Measurements from ENCODE around the gene MTMR2. TPM values are rescaled to one million over a fixed set of nuclear protein-coding genes. Genes with fewer than 3 reads are reported as not detected.

Gene MTMR2
- polyA plus RNA-seq, 3 donors: 1.9 to 5.1 (median 2.6) TPM

GRCh38 chr11:95884376-95884775 is 39.5 kb downstream of the MTMR2 start:
- no peak overlapping the region for H3K27ac Mint-ChIP-seq
- peaks cover 11 to 13% of the 10 kb centered on the region in 2 donors for H3K36me3 Mint-ChIP-seq

GRCh38 chr11:95883381-95883780 is 40.5 kb downstream of the MTMR2 start:
- no peaks in the 10 kb centered on the region for H3K9me3 ChIP-seq (replicated peaks in 1 of 2; ENCODE audit: control insufficient read depth in 1 of 2, insufficient read depth in 1 of 2, low read length in 2 of 2)
- Mint-ChIP-seq H3K27ac (no peak overlapping the region), H3K4me3 (no peak overlapping the region), H3K27me3 (ENCODE audit: low read depth in 3 of 3) (peaks cover 0 to 1% (median 0%) of the 10 kb centered on the region in 3 donors), H3K4me1 (no peaks in the 10 kb centered on the region), H3K36me3 (peaks cover 11 to 13% of the 10 kb centered on the region in 2 donors), H3K9me3 (no peaks in the 10 kb centered on the region)
- no peak for TF ChIP-seq CTCF (IDR thresholded peaks at IDR 0.05)
- no peak for DNase-seq
- H3K4me2 ChIP-seq (replicated peaks; ENCODE audit: extremely low read depth, low read length, poor library complexity, severe bottlenecking): no peak overlapping the region
- no peak overlapping the region for H2AFZ ChIP-seq (ENCODE audit: insufficient read depth, low read depth, low read length, poor library complexity, severe bottlenecking)
- H3K4me3 ChIP-seq (replicated peaks in 1 of 3; ENCODE audit: low read depth in 2 of 3, low read length in 3 of 3): no peak overlapping the region
- intact Hi-C loops (cut with micrococcal nuclease): no loop called here
- H4K20me1 ChIP-seq (ENCODE audit: insufficient read depth, low read length): no peaks in the 10 kb centered on the region
- H3K9ac ChIP-seq (ENCODE audit: insufficient read depth, low read length, poor library complexity, severe bottlenecking): no peak overlapping the region
- 100% methylated on average over 1 of the region's 1 CpG for WGBS (ENCODE audit: insufficient coverage)
- H3K36me3 ChIP-seq (replicated peaks in 1 of 2; ENCODE audit: control insufficient read depth in 1 of 2, insufficient read depth in 2 of 2, low read length in 2 of 2): peaks cover 0 to 10% of the 10 kb centered on the region in 2 donors
- no peaks in the 10 kb centered on the region for H3K79me2 ChIP-seq (ENCODE audit: insufficient read depth, low read length)
- no peaks in the 10 kb centered on the region for H3K4me1 ChIP-seq (ENCODE audit: control insufficient read depth in 1 of 2, insufficient read depth in 2 of 2, low read length in 2 of 2)
- no peak overlapping the region for H3K27ac ChIP-seq (ENCODE audit: low read depth in 1 of 2, low read length in 2 of 2)
- H3K27me3 ChIP-seq (ENCODE audit: control insufficient read depth in 2 of 2, insufficient read depth in 2 of 2, low read length in 2 of 2): no peaks in the 10 kb centered on the region

More at GRCh38 chr11:95884376-95884775, 39.5 kb downstream of the MTMR2 start:
- Histone ChIP-seq H3K36me3 (replicated peaks in 1 of 2; ENCODE audit: control insufficient read depth in 1 of 2, insufficient read depth in 2 of 2, low read length in 2 of 2) (peaks cover 0 to 10% of the 10 kb centered on the region in 2 donors), H3K4me2 (replicated peaks; ENCODE audit: extremely low read depth, low read length, poor library complexity, severe bottlenecking) (no peak overlapping the region), H3K9ac (ENCODE audit: insufficient read depth, low read length, poor library complexity, severe bottlenecking) (no peak overlapping the region), H2AFZ (ENCODE audit: insufficient read depth, low read depth, low read length, poor library complexity, severe bottlenecking) (no peak overlapping the region), H3K27me3 (ENCODE audit: control insufficient read depth in 2 of 2, insufficient read depth in 2 of 2, low read length in 2 of 2) (no peaks in the 10 kb centered on the region), H3K4me1 (ENCODE audit: control insufficient read depth in 1 of 2, insufficient read depth in 2 of 2, low read length in 2 of 2) (no peaks in the 10 kb centered on the region), H4K20me1 (ENCODE audit: insufficient read depth, low read length) (no peaks in the 10 kb centered on the region), H3K9me3 (replicated peaks in 1 of 2; ENCODE audit: control insufficient read depth in 1 of 2, insufficient read depth in 1 of 2, low read length in 2 of 2) (no peaks in the 10 kb centered on the region), H3K4me3 (replicated peaks in 1 of 3; ENCODE audit: low read depth in 2 of 3, low read length in 3 of 3) (no peak overlapping the region), H3K79me2 (ENCODE audit: insufficient read depth, low read length) (no peaks in the 10 kb centered on the region), H3K27ac (ENCODE audit: low read depth in 1 of 2, low read length in 2 of 2) (no peak overlapping the region)
- Mint-ChIP-seq H3K9me3 (no peaks in the 10 kb centered on the region), H3K4me1 (no peaks in the 10 kb centered on the region), H3K27me3 (ENCODE audit: low read depth in 3 of 3) (peaks cover 0 to 1% (median 0%) of the 10 kb centered on the region in 3 donors), H3K4me3 (no peak overlapping the region)
- DNase-seq: no peak
- intact Hi-C loops (cut with micrococcal nuclease): no loop called here
- no CpG with 5 or more reads among the region's 1 CpG for WGBS (ENCODE audit: insufficient coverage)
- TF ChIP-seq CTCF (IDR thresholded peaks at IDR 0.05): no peak

Measured in CD14-positive monocyte (primary cell).